H1 (cell line): ENCODE data around the gene SLIT3. TPM values are rescaled to one million over a fixed set of nuclear protein-coding genes. Genes with fewer than 3 reads are reported as not detected.

ENCODE experiments used
- HDAC2 ChIP-seq, 2 experiments: fragments of 300-600 bp in 1 of 2; sonication (generic) in 1 of 2; IDR thresholded peaks; 2 replicates each; pipeline ENCODE4 v1.6.1; 2011 to 2012; ENCODE audit warnings: low read depth in 2 of 2, low read length in 2 of 2, mild to moderate bottlenecking in 2 of 2, moderate library complexity in 2 of 2, borderline replicate concordance in 1 of 2, inconsistent platforms in 1 of 2
- POLR2A ChIP-seq, 2 experiments: IDR thresholded peaks; 1 replicate in 1 of 2; 2 replicates in 1 of 2; pipeline ENCODE4 v1.6.1; 2011; ENCODE audit warnings: low read depth in 2 of 2, low read length in 2 of 2, mild to moderate bottlenecking in 2 of 2; ENCODE audit errors: control extremely low read depth in 1 of 2
- SIRT6 ChIP-seq: IDR thresholded peaks from one replicate; pipeline ENCODE4 v1.7.1; 2012; ENCODE audit warnings: low read length, inconsistent platforms
- TBP ChIP-seq: IDR thresholded peaks from 2 replicates; pipeline ENCODE4 v1.6.1; 2011; ENCODE audit warnings: low read depth, low read length, improper control_type of control experiment
- polyA plus RNA-seq, 7 experiments: library from polyadenylated mRNA; depleted of rRNA in 3 of 7; stranded (reverse) in 5 of 7; unstranded in 2 of 7; fragments of >200 nt in 5 of 7; fragments of 200-250 nt in 2 of 7; gene quantifications; 1 replicate in 5 of 7; 2 replicates in 1 of 7; 4 replicates in 1 of 7; pipeline versions ENCODE4 v1.2.1 to v1.2.3, GENCODE V29; 2011 to 2013; ENCODE audit warnings: missing spikeins in 2 of 7, mixed read lengths in 2 of 7
- total RNA-seq: library from RNA; stranded (reverse); fragmentation: NEBNext Ultra II Directional; extraction: Animal tissue kit (Norgen Biotek cat#: 25700); gene quantifications from 2 replicates; pipeline ENCODE4 v1.2.1, GENCODE V29; 2021
- TF ChIP-seq, protein P1 (sequence below): IDR thresholded peaks from 2 replicates; pipeline ENCODE4 v1.6.1; 2011; ENCODE audit warnings: low read depth, mild to moderate bottlenecking, low read length; ENCODE audit not compliant: insufficient read depth
- TF ChIP-seq, protein P2 (sequence below): IDR thresholded peaks from 2 replicates; pipeline ENCODE4 v1.6.1; 2012; ENCODE audit warnings: low read length, inconsistent platforms

Gene SLIT3
- total and polyA plus RNA-seq, 2 of the 8 experiments (the other 6 are each of a cell fraction or from before 2014, with no cell fraction given): 1.1 to 1.2 TPM

DNA sequence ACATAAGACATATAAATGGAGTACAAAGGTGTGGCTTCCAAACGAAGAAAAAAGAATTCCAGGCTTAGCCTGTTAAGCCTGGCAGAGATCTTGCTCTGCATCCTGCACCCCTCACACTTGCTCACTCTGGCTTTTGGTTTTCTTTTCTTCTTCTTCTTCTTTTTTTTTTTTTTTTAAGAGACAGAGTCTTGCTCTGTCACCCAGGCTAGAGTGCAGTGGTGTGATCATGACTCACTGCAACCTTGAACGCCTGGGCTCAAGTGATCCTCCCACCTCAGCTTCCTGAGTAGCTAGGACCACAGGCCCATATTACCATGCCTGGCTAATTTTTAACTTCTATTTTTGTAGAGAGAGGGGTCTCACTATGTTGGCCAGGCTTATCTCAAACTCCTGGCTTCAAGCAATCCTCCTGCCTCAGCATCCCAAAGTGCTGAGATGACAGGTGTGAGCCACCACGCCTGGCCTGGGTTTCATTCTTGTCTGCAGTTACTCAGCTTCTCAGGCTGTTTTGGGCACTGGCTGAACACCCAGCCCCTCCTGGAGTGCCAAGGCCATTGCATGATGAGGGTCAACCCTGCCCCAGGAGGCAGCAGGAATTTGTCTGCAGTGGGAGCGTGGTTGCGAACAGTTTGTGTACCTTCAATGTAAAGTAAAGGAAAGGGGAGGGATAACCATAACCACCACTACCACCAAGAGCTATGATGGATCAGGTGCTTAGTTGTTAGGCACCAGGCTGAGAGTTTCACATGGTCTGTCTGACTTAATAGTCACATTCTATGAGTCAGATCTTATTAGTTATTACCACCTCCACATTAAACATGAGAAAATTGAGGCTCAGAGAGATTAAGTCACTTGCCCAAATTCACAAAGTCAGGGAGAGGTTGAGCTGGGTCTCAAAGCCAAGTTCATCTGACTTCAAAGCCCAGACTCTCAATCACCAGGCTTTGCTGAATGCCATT lies 502.6 kb downstream of the SLIT3 start (continued):
- TF ChIP-seq, protein P1, sequence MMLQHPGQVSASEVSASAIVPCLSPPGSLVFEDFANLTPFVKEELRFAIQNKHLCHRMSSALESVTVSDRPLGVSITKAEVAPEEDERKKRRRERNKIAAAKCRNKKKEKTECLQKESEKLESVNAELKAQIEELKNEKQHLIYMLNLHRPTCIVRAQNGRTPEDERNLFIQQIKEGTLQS: no peak
- TF ChIP-seq SIRT6 (no peak), TBP (no peak), POLR2A (IDR thresholded peaks at IDR 0.05; ENCODE audit: control extremely low read depth in 1 of 2, low read depth in 2 of 2, low read length in 2 of 2) (no peak), HDAC2 (IDR thresholded peaks at IDR 0.05; ENCODE audit: borderline replicate concordance in 1 of 2, low read depth in 2 of 2, low read length in 2 of 2) (no peak)
- TF ChIP-seq, protein P2, sequence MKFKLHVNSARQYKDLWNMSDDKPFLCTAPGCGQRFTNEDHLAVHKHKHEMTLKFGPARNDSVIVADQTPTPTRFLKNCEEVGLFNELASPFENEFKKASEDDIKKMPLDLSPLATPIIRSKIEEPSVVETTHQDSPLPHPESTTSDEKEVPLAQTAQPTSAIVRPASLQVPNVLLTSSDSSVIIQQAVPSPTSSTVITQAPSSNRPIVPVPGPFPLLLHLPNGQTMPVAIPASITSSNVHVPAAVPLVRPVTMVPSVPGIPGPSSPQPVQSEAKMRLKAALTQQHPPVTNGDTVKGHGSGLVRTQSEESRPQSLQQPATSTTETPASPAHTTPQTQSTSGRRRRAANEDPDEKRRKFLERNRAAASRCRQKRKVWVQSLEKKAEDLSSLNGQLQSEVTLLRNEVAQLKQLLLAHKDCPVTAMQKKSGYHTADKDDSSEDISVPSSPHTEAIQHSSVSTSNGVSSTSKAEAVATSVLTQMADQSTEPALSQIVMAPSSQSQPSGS: no peak
